HCT116 (cell line): ENCODE measurements around the gene DAAM1.

Experiments
- CTCF ChIP-seq, 3 experiments: fragments of 200-600 bp in 1 of 3; sonication (generic) in 1 of 3; IDR thresholded peaks in 2 of 3; conservative IDR thresholded peaks in 1 of 3; 2 replicates each; pipeline ENCODE4 v1.5.1; 2012 to 2017; ENCODE audit warnings: low read depth in 2 of 3, low read length in 2 of 3, antibody characterized with exemption in 1 of 3, borderline replicate concordance in 1 of 3, control low read depth in 1 of 3, mild to moderate bottlenecking in 1 of 3, mixed read lengths in 1 of 3, mixed run types in 1 of 3, moderate library complexity in 1 of 3; ENCODE audit not compliant: insufficient read depth in 1 of 3
- ELF1 ChIP-seq: IDR thresholded peaks from 2 replicates; pipeline ENCODE4 v1.6.1; 2012; ENCODE audit warnings: low read depth, borderline replicate concordance
- EZH2 ChIP-seq: fragments of 200-600 bp; sonication (generic); IDR thresholded peaks from 2 replicates; pipeline ENCODE4 v1.6.1; 2017; ENCODE audit warnings: antibody characterized with exemption, mixed run types
- EZH2phosphoT487 ChIP-seq: fragments of 200-600 bp; IDR thresholded peaks from 2 replicates; pipeline ENCODE4 v1.6.1; 2018; ENCODE audit warnings: antibody characterized with exemption, borderline replicate concordance
- JUND ChIP-seq: IDR thresholded peaks from 2 replicates; pipeline ENCODE4 v1.6.1; 2012
- POLR2A ChIP-seq: IDR thresholded peaks from 2 replicates; pipeline ENCODE4 v1.7.0; 2011; ENCODE audit warnings: borderline replicate concordance; ENCODE audit not compliant: insufficient read depth, insufficient read length; ENCODE audit errors: extremely low read depth
- POLR2AphosphoS5 ChIP-seq: IDR thresholded peaks from 2 replicates; pipeline ENCODE4 v1.6.1; 2011; ENCODE audit warnings: mild to moderate bottlenecking, low read depth, low read length, moderate library complexity
- REST ChIP-seq: IDR thresholded peaks from 2 replicates; pipeline ENCODE4 v1.6.1; 2012; ENCODE audit warnings: low read depth
- YY1 ChIP-seq: IDR thresholded peaks from 2 replicates; pipeline ENCODE4 v1.6.1; 2011; ENCODE audit warnings: low read length, low read depth, moderate library complexity, mild to moderate bottlenecking; ENCODE audit not compliant: insufficient replicate concordance; ENCODE audit errors: extremely low read depth
- ZBTB33 ChIP-seq: IDR thresholded peaks from 2 replicates; pipeline ENCODE4 v1.6.1; 2011; ENCODE audit warnings: mild to moderate bottlenecking, low read length, moderate library complexity; ENCODE audit not compliant: insufficient replicate concordance; ENCODE audit errors: extremely low read depth
- ZFX ChIP-seq: fragments of 450-650 bp; IDR thresholded peaks from 2 replicates; pipeline ENCODE4 v1.6.1; 2017

- TF ChIP-seq POLR2AphosphoS5 (no peak), CTCF (IDR thresholded peaks at IDR 0.05 in 2 of 3, conservative IDR thresholded peaks at IDR 0.05 in 1 of 3; ENCODE audit: borderline replicate concordance in 1 of 3, insufficient read depth in 1 of 3, low read depth in 2 of 3, low read length in 2 of 3) (no peak), POLR2A (no peak), EZH2 (no peak), YY1 (no peak), REST (no peak), JUND (no peak), ELF1 (no peak), ZBTB33 (no peak), ZFX (no peak), EZH2phosphoT487 (no peak)
These were observed 19.1 kb downstream of the DAAM1 start for GRCh38 chr14:59207506-59207933.
